ENCODE measurements around the gene ARHGEF28.

The ARHGEF28 gene

DNA sequence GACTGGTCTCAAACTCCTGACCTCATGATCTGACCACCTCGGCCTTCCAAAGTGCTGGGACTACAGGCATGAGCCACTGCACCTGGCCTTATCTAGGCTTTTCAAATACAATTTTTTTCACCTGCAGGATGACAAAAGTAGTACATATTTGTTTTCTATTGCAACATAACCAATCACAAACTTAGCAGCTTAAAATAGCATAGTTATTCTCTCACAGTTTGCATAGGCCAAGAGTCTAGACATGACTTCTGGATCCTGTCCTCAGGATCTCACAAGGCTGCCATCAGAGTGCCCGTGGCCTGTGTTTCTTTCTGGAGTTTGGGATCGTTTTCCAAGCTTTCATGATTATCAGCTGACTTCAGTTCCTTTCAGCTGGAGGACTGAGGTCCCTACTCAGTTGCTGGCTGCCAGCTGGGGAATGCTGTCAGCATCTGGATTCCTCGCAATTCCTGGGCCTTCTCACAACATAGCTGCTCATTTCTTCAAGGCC, 348.9 kb downstream of the ARHGEF28 start:
- DNase-seq, result peak; percentile 42

DNA sequence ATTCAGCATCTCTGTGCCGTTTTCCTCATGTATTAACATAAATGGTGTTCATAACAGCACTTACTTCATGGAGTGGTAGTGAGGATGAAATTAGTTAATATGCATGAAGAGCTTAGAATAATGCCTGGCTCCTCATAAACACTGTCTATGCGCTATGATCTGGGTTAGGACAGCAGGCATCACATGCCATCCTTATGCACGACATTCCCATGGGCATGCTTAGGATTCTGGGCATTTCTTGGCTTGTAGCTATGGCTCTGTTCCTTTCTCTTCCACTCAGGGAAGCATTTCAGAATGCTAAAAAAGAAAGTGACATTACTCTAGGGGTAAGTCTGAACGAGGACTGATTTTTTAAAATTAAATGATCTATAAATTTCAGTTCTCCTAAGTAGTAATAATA, 349.8 kb downstream of the ARHGEF28 start:
- peak; percentile 44 for DNase-seq

DNA sequence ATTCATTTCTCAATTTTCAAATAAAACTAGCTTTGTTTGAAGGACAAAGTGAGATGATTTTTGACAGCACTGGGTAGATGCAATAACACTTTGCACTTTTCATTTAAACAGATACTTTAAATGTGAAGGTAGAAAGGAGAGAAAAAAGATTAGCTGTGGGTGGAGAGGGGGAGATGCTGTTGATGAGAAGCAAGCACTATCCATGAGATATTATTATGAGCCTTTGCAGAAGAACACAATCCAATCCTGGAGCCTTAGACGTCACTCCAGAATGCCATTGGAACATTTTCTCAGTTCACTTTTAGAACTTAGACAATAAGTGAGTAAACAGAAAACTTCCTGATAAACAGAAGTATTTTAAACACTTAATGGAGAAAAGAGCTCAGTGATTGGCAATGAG, 351.1 kb downstream of the ARHGEF28 start:
- no peak for DNase-seq

DNA sequence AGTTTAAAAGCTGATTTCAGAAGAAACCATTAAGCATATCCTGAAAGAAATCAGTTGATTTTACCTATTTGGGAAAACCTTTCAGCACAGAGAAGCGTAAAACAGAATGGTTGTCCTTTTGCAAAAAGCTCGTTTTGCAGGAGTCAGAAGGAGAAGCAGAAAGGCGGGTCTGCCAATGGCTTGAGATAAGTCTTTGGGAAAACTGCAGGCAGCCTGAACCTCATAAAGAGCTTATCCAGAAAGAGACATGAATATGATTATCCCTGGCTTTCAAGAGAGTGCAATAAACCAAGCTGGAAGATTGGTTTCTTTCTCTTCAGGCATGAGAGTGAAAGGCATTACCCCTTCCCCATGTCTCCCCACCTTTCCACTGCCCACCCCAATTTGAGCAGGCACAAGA, 353.3 kb downstream of the ARHGEF28 start:
- no peak for DNase-seq

DNA sequence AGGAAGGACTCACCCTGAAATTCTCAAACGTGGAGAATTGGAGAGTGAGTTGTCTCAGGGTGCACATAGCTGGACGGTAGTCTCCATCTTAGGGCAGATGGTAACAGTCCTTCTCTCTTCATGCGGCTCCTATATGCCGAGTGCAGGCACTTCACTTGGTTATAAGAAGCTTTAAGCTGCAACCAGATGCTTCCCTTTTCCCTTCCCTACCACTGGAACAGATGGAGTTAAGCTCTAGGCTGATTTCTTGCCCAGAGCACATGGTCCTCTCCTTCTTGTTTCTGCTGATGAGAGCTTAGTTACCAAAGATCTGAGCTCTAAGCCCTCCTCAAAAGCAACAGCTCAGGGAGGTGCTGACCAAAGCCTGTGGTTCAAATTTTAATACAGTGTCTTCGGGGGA, 355.7 kb downstream of the ARHGEF28 start:
- no peak for DNase-seq

DNA sequence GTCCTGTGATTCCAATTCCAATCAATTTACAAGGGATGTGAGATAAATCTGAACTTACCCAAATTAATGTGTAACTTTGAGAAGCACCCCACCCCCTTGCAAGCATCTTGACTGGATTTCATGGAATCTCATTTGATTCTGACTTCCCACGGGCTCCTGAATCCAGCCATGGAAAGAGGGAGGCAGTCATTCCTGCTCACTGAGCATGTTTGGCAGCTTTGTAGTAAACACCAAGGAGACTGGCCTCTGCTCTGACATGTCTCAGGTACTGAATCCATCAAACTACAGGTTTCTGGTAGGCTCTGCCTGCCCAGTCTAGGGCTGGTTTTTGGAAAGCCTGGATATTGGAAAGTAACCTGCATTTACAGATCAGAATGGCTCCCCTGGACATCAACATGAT, 357.6 kb downstream of the ARHGEF28 start:
- no peak for DNase-seq

DNA sequence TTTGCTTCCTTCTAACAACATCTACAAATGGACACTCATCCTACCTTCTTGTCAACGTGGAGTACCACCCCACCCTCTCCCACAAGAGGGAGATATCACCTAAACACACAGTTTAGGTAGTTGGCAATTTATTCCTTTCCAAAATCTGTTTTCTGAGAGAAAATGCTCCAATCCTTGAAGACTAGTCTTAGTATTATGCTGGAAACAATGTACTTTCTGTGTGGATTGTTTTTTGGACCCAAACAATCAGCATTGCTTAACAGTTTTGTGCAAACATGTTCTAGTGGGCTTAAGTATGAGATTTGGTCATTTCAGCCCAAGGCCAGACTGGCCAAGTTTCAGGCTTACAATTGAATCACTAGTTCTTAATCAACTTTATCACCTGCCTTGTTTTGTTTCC, 359.1 kb downstream of the ARHGEF28 start:
- DNase-seq, result no peak

DNA sequence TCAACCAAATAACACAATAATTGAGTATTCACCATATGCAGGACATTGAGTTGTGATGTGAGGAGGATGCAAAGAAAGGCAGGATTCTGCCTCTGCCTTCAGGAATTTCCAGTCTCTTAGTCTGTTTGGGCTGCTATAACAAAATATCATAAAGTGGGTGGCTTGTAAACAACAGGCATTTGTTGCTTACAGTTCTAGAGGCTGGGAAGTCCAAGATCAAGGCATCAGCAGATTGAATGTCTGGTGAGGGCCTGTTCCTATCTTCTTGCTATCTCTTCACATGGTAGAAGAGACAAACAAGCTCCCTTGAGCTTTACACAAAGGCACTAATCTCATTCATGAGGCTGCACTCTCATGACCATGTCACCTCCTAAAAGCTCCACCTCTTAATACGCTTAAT, 360.7 kb downstream of the ARHGEF28 start:
- DNase-seq, result no peak

DNA sequence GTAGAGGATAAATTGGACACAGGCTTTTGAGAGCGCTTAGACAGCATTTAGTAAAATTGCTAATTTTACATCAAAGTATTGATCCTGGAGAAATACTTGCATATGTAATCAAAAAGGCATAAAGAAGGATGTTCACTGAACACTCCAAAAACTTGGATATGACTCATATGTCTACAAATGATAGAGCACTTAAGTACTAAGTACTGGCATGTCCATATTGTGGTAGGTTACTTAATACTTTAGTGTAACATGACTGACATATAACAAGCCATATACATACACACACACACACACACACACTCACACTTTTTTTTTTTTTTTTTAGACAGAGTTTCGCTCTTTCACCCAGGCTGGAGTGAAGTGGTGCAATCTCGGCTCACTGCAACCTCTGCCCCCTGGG, 361.9 kb downstream of the ARHGEF28 start:
- no peak for DNase-seq

DNA sequence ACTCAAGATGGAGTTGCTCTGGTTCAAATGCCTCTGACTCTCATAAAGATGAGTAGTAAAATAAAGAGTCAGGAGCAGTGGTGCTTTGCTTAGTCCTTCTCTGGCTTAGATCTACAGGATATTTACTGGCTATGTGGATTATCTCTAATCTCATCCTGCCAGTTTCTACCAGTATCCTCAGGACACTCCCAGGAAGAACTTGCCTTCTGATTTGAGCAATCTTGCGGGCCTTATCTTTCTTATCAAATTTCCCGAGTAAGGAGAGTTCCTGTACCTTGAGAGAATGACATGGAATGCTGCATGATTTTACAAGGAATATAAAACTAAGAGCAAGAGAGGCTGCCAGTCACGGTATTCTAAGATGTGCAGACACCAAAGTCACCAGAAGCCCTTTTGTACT, 364.0 kb downstream of the ARHGEF28 start:
- DNase-seq, result no peak

Measured in right hindlimb (tissue), 1 donor.